Fibroblast of villous mesenchyme (primary cell): Measurements from ENCODE around the gene COQ8B. TPM values are rescaled to one million over a fixed set of nuclear protein-coding genes. Genes with fewer than 3 reads are reported as not detected.

Source experiments
- DNase-seq: peaks from one replicate; pipeline ENCODE4 v3.0.0-alpha.2; 2010; ENCODE audit warnings: low read depth
- H3K4me3 ChIP-seq: 2 replicates; pipeline ENCODE4 v1.5.1; 2011; ENCODE audit warnings: low read depth, mild to moderate bottlenecking, low read length
- total RNA-seq: library from RNA; depleted of rRNA; stranded (reverse); fragments of >200 nt; gene quantifications from 2 replicates; pipeline ENCODE4 v1.2.3, GENCODE V29; 2012
- TF ChIP-seq, protein P1 (sequence below): IDR thresholded peaks from 2 replicates; pipeline ENCODE4 v1.5.1; 2012; ENCODE audit warnings: low read depth, mild to moderate bottlenecking, low read length; ENCODE audit not compliant: insufficient read depth

Gene COQ8B
- total RNA-seq, 1 donor: 32.0 TPM

DNA sequence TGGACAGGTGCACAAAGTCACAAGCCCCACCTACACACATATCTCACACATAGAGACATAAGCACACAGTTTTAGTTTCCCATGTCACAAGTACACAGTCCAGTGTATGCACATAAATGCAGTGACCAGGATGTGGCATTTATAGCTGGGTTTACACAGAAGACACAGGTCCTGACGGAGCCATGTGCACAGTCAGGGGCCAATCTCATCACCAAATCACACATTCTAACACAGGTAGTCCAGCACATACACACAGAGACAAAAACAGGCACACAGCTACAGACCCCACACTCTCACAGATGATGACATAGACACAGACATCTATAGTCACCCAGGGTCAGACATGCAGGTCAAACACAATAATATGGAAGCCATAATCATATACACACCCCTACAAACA lies 28.4 kb downstream of the COQ8B start:
- TF ChIP-seq, protein P1, sequence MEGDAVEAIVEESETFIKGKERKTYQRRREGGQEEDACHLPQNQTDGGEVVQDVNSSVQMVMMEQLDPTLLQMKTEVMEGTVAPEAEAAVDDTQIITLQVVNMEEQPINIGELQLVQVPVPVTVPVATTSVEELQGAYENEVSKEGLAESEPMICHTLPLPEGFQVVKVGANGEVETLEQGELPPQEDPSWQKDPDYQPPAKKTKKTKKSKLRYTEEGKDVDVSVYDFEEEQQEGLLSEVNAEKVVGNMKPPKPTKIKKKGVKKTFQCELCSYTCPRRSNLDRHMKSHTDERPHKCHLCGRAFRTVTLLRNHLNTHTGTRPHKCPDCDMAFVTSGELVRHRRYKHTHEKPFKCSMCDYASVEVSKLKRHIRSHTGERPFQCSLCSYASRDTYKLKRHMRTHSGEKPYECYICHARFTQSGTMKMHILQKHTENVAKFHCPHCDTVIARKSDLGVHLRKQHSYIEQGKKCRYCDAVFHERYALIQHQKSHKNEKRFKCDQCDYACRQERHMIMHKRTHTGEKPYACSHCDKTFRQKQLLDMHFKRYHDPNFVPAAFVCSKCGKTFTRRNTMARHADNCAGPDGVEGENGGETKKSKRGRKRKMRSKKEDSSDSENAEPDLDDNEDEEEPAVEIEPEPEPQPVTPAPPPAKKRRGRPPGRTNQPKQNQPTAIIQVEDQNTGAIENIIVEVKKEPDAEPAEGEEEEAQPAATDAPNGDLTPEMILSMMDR: no peak
- peak; percentile 10 for DNase-seq
- H3K4me3 ChIP-seq: peak overlapping the region; percentile 80

DNA sequence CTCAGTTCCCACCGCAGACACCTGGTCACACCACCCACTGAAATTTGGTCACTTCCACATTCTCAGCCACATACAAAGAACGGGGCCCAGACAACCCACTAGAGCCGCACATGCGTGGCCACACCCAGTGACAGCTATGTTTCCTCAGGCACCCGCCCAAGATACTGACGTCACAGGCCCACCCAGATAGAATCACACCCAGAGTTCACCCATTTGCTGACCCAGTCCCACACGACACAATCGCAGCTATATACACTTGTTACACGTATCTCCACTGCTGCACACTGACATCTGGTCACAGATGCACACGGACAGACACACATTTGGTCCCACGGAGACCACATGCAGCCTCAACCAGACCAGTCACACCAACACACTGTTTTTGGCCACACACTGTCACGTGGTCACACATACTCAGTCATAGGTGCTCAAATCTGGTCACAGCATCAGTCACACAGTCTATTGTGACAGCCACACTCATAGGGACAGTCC lies 29.1 kb downstream of the COQ8B start:
- TF ChIP-seq, protein P1: no peak
- peak overlapping the region; percentile 29 for H3K4me3 ChIP-seq
- DNase-seq: peak; percentile 93

DNA sequence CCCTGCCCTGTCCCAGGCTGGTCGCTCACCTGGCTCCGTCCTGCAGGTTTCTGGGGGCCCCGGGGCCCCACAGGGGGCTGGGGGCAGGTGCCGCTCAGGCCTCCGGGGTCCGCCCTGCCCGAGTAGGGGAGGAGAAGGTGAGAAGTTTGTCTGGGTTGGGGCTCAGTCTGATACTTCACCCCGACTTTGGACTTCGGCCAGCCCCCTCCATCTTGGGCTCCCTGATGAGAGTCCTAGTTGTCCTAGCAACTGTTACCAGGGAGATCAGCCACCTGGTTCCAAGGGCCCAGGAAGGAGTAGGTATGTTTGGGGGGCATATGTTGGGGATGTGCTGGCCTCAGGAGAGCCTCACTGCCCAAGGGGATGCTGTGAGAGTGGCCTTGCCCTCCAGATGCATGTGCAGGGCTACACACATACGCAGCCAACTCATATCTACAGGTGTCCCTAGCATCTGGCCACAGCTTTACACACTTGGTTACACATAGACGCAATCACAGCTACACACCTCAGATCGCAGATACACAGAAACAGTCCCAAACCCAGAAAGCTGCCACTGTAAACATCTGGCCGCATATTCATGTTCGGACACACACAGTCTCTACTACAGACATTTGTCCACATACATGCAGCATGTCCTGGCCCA lies 29.7 kb downstream of the COQ8B start:
- DNase-seq: no peak
- TF ChIP-seq, protein P1: no peak
- H3K4me3 ChIP-seq: peak overlapping the region; percentile 29

- H3K4me3 ChIP-seq: no peak overlapping the region
- DNase-seq: no peak
- TF ChIP-seq, protein P1: no peak
Measured at GRCh38 chr19:40685563-40685962, 31.1 kb downstream of the COQ8B start.

DNA sequence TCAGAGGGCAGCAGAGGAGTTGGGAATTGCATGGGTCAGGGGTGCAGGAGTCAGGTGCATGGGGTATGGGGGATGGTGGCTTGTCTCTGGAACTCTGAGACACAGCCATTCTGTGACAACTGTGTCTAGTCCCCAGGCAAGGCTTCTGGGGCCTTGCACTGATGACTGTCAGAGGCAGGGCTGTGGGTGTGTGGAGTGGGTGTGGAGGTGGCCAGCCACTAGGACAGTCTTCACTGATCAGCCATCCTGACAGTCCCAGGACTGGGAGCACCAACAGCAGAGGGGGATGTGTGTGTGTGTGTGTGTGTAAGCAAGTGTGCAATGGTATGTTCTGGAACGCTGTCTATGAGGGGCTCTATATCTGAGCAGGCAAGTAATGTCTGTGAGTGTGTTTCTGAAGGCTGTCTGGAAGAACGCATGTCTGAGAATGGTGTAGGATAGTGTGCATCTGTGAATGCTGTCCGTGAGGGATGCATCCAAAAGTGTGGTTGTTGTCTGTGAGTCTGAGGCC lies 31.6 kb downstream of the COQ8B start:
- no peak for DNase-seq
- H3K4me3 ChIP-seq: no peak overlapping the region
- TF ChIP-seq, protein P1: no peak

GRCh38 chr19:40684280-40684679 lies 32.4 kb downstream of the COQ8B start:
- no peak overlapping the region for H3K4me3 ChIP-seq
- DNase-seq: no peak
- TF ChIP-seq, protein P1: no peak
